Esophagus muscularis mucosa (tissue), 4 donors: Measurements from ENCODE around the gene HDAC4.

Experiments
- CTCF ChIP-seq, 3 experiments: fragments of 200-600 bp in 2 of 3; fragments of 450-650 bp in 1 of 3; sonication (generic) in 2 of 3; IDR thresholded peaks; one replicate each; pipeline ENCODE4 v1.5.1; 2017 to 2019; ENCODE audit warnings: antibody characterized with exemption in 3 of 3, mild to moderate bottlenecking in 2 of 3, moderate library complexity in 1 of 3
- EP300 ChIP-seq: sonication (generic); formaldehyde crosslinking; IDR thresholded peaks from one replicate; pipeline ENCODE4 v1.6.1; 2017; ENCODE audit warnings: antibody characterized with exemption
- POLR2A ChIP-seq: fragments of 450-650 bp; IDR thresholded peaks from one replicate; pipeline ENCODE4 v1.6.1; 2017; ENCODE audit warnings: antibody characterized with exemption, moderate library complexity, mild to moderate bottlenecking, low read depth

- TF ChIP-seq CTCF (IDR thresholded peaks at IDR 0.05) (peak in 2 of 3 experiments; percentile 69 to 96), EP300 (no peak), POLR2A (no peak)
Observed at GRCh38 chr2:239035361-239035814, 365.4 kb downstream of the HDAC4 start.
